HG02623 (cell line): ENCODE measurements around the gene UBLCP1.

Source experiments
- ATAC-seq: cut with Tn5 transposase; IDR thresholded peaks from one replicate; pipeline ENCODE4 v1.9.1; 2021; ENCODE audit warnings: moderate library complexity; ENCODE audit not compliant: unreplicated experiment

Gene UBLCP1

DNA sequence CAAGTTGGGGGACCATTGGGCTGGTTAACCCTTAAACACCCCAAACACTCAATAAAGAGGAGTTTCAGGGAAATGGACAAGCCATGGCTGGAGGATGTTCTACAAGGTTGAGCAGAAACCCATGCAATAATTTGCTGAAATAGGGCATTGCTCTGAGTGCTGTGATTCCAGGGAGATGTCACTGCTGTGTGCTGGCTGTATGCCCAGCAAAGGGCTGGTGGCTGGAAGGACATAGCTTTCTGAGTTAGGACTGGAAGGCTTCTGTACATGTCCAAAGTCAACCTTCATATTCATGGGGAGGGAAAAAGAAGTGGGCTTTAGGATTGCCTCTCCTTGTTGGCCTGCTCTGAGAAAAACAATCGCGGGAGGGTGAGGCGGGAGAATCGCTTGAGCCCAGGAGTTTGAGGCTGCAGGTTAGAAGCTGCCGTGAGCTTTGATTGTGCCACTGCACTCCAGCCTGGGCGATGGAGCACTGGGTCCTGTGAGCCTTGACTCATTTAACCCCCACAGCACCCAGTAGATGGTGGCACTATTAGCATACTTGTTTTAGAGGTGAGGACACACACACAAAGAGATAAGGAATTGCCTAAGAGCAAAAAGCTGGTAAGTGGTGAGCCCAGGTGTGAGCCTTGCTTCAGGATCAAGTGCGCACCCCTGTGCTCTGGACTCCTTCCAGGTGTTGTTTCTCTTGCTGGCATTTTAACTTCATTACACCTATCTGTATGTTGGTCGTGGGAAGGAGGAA is 46.8 kb downstream of the UBLCP1 start:
- ATAC-seq, result no peak

DNA sequence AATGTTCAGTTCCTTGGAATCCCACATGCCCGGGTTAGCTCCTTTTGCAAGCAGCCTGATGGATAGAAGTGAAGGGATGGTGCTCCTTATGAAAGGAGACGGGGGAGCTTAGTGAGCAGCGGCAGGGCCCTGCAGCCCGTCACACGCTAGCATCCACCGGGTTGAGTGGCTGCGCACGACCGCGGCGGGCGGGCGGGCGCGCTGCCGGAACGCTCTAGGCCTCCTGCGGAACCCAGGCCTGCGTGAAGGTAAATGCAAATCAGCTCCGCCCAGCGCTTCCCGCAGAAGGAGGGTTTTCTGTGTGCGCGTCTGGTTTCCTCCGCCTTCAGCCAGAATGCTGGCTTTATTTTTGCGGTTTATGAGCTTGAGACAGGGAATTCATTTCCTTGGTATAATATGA is 47.4 kb downstream of the UBLCP1 start:
- ATAC-seq, result no peak

DNA sequence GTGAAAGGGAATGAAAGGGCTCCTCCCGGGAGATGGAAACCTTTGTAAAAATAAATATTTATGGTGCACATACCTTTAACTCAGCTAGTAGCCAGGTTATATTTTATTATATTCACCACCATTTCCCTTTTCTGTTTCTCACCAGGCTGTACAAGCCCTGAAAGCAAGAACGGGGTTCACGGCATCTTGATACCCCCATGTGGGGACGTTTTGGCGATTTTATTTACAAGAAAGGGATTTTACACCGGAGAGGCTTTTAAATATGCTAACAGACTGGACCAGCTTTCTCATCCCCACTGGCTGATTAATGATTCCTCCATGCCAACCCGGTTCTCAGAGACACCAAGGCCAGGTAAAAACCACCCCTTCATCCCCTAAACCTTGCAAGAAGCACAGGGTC is 48.0 kb downstream of the UBLCP1 start:
- no peak for ATAC-seq

DNA sequence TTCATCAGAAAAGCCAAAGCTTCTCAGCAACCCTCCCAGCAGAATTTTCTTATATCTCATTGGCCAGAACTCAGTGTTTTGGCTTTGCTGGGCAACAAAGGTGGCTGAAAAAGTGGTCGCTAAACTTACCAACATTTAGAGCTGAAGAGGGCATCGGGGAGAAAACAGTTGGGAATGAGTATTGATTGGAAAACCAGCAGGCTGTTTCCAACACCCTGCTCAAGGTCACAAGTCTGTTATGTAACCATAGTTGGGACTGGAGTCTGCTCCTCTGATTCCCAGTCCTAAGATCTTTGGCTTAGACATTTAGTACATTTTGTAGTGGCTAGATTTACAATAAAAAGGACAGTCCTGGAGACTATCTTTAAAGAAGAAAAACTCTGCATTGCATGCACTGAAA is 50.1 kb downstream of the UBLCP1 start:
- ATAC-seq, result no peak

DNA sequence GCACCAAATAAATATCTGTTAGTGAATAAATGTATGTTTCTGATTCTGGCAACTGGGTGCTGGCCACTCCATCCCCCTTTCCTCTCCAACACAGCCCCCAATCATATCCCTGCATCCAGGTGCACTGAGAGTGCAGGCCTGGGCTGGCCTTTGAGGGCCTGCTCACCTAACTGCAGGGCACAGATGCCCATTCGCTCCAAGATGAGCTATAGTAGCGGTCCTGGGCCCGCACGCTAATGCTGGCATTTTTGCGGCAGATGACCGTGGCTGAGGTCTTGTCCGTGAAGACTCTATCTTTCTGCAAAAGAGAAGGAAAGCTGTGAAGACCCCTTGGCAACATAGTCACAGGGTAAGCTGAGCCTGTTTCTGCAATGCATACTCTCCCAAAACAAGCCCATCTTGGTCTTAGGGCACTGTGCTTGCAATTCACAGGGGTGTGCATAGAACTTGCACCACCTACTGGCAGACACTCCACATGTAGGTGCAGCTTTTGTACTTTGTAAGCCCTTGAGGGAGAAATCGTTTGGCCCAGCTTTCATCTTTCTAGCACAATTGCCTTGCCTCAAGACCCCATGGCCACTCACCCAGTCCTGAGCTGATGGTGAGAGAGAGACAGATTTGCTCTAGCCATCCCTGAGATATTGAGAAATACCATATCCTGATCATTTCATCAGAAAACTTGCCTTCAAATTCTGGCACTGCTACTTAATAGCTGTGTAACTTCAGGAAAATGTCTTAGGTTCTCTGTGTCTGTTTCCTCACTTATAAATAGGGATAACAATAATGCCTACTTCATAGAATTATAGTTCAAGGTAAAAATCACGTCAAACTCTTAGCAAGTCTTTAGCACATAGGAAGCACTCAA is 53.7 kb downstream of the UBLCP1 start:
- no peak for ATAC-seq

DNA sequence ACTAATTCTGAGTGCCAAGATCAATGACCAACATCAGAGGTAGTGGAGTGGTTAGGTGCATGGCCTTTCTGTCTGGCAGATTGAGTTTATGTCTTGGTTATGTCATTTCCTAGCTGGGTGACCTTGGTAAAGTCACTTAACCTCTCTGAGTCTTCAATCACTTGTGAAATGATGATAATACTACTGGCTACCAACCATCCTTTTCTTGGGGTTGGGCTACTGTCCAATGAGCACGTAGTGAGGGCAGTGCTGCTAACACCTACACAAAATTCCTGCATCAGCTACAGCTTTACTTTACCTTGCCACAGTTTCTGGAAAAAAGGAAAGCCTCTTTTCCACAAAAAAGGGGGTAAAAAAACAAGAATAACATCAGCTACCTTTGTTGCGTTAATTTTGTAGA is 54.8 kb downstream of the UBLCP1 start:
- ATAC-seq, result no peak

DNA sequence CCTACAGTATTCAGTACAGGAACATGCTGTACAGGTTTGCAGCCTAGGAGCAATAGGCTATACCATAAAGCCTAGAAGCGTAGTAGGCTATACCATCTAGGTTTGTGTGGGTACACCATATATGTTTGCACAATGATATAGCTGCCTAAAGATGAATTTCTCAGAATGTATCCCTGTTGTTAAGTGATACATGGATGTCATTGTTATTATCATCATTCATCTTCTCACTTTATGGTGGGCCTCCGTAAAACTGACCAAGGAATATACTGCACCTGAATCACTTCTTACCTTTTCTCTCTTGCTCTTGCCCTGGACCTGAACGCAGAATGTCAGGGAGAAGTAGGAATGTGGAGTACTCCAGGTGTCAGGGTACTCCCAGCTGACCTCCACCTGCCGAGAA is 55.4 kb downstream of the UBLCP1 start:
- ATAC-seq, result no peak

DNA sequence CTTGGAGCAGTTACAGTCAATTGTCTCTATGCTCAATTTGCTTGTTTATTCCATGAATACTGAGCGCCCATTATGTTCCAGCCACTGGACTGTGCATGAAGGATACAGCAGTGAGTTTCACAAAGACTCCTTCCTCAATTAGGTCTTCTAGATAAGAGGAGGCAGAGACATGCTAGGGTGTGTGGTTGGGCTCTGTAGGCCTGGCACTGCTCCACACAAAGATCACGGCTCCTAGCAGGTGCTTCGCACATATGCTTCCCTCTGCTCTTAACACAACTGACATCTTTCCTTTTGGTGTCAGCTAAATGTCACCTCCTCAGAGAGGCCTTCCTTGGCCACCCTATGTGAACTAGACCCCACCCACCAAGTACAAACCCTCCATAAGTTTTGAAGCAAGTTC is 56.3 kb downstream of the UBLCP1 start:
- no peak for ATAC-seq

DNA sequence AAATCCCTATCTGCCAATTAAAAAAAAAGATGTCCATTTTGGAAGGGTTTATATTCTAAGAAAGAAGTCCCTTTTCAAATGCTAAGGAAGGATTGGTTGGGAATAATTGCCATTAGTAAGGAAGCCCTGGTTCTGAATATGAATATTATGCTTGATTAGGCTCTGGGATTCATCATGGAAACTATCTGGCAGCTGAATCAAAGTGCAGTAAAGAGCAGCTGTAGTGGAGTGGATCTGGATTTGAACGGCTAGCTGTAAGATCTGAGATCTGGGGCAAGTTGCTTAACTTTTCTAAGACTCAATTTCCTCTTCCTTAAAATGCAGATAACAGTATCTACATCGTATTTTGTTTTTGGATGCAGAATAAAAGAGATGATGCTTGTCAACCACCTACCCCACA is 56.7 kb downstream of the UBLCP1 start:
- ATAC-seq, result no peak

DNA sequence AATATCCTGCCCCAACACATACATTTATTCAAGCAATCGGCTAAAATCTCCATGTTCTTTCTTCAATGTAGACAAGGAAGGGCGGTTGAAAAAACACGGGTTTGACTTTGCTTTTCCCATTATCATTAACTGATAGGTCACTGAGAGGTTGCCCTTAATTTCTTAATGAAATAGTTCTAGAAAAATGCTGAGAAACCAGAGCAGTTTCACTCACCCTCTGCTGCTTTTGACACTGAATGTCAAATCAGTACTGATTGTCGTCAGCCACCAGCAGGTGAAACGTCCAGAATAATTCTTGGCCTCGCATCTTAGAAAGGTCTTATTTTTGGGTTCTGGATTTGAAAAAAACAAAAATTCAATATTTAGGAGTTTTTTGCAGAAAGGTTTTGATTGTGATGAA is 59.1 kb downstream of the UBLCP1 start:
- no peak for ATAC-seq

DNA sequence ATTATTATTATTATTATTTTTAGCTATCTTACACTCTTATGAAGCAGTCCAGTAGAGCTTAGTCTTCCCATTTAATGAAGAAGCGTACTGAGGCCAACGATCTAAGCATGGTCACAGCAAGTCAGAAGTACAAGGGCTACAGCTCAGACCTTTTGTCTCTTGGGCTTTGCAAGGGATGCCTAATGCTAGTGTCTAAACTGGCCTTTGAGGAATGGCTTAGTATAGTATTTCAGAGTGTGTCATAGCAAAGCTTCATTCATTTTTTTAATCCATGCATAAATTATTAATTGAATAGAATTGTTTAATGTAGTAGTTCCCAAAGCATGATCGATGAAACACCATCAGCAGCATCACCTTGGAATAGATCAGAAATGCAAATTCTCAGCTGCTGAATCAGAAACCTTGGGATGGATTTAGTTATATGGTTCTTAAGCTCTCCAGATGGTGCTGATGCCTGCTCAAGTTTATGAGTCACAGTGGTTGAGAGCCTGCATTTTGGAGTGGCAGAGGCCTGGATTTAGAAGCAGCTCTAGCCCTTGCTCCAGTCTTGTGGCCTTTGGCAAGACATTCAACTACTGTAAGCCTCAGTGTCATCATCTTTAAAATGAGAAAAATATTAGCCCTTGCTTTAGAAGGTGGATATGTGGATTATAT is 61.1 kb downstream of the UBLCP1 start:
- ATAC-seq, result no peak

DNA sequence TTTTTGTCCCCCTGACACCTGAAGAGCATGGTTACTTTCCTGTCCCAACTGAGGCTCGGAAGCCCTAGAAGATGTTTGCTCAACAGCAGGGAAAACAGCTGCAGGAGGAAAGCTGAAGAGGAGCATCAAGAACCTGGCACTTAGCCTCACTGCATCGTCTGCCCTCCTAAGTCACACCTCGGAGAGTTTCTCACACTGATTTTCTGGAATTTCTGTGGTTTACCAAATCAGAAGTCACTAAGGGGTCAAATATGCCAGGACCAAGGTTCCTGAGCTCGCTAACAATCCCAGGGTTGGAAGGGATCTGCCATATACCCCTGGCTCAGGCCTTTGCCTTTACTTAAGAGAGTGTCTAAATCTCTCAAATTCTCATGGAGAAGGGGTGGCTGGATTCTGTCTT is 61.9 kb downstream of the UBLCP1 start:
- no peak for ATAC-seq

DNA sequence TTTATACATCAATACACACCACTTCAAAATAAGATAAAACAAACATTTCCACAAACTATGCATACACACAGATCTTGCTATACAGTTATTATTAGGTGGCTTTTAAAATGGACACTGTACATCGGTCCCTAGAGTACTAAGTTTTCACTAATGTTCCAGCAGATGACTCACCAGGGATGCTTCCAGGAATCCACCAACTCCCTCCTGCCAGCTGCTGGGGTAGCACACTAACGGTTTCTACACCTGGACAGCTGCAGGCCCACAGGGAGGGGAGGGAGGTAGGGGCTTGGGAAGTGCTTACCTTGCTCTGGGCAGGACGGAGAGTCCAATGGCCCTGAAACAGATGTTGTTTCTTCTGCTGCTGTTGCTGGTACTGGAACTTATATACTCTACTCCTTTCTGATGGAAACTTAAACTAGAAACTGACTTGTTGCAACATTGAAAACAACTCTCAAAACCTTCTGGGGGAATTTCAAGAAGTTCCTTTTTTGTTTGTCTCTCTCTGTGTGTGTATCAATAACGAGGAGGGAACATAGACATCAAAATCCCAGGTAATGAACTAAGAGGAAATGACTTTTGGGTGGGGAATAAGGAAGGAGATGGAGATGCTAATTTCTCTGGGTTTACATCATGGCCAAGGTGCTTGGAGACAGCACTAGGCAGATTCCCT is 67.2 kb downstream of the UBLCP1 start, which contains the start of gene IL12B:
IL12B (minus strand) TSS at position 357 of the 670 bp plus-strand sequence. CDS start 3,705 bp downstream, outside the sequence.
- ATAC-seq, result no peak

DNA sequence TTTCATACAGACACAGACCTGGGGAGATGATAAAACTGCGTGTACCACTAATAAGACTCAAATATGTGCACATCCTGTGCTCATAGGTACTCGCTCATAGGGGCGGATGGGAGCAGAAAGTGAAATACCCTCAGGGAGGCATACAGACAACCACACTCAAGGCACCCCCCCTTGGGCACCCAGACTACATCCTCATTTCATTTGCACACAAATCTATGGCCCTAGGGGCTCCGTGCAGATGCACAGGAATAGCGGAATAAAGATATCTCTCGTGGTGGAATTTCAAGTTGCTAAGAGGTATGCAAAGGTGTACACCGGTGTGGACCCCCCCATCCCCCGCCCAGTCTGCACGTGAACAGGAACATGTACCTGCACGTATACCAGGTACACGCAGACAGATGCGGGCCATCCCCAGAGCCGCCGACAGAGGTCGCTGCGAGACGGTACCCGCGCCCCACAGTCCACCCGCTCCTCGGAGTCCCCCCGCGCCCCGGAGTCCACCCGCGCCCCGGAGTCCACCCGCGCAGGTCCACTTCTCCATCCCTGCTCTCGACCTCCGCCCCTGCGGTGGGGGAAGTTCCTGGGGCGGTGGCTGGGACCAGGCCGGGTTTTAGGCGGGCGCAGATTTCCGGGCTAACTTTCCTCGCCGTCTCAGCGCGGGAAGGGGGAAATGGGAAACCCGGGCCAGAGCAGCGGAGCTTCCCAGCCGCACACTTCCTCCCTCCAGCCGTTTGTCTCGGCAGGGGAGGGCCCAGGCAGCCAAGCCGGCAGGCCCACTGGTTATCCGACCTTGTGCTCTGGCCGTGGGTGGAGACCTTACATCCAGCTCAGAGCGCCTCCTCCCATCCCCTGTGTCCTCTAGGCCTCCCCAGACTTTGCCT is 68.2 kb downstream of the UBLCP1 start:
- peak; percentile 58 for ATAC-seq

DNA sequence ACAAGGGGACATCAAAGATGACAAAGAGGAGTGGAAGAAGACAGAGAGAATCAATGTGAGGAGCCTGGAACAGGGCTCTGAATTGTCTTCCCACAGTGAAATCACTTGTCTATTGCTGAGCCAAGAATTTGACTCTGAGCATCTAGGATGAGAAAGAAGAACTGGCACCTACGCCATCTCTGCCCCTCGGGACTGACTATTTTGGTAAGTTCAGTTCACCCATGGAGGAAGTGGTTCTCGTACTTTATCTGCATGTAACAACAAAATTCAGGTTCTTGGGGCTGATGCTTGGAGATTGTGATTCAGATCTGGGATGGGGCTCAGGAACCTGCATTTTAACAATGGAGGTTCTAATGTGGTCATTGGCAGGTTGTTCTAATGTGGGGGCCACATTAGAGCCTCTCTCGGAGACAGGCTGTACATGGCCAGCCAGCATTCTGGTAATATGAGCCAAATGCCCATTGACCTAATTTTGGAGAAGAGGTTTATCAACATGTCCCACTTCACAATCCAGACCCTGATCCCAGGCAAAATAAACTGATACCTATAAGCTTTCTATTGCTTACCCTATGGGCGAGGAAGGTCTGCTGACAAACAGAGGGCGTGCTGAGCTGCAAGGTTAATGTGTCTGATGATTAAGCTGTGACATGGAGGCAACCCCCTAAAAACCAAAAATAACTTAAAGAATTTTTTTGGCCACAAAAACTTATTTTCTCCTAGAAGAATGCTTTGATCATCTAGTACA is 69.9 kb downstream of the UBLCP1 start:
- ATAC-seq, result no peak

DNA sequence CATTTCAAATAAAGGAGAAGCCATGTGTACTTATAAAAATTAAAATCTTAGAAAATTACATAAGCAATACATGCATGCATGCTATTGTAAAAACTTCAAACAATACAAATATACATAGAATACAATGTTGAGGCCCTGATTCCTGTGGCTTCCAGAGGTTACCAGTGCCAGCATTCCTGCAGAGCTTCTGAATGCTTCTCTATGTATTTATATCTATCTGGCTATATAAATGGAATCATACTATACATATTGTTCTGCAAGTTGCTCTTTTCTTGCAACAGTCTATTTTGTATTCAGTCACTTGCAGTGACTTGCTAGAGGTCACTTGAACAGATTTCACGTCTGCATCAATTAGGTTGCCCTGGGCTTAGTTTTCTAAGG is 70.4 kb downstream of the UBLCP1 start:
- ATAC-seq, result no peak
